AG04449 (cell line): ENCODE results near the gene POP4.

ENCODE experiments used
- CTCF ChIA-PET: fragments of 350-600 bp; formaldehyde crosslinking; extraction: SDS; loops from one replicate; lab custom pipeline; 2021; ENCODE audit warnings: antibody characterized with exemption; lab: Yijun Ruan, JAX
- POLR2A ChIA-PET: fragments of 400-600, 350-600 bp; formaldehyde crosslinking; extraction: SDS; loops from one replicate; lab custom pipeline; 2020; ENCODE audit warnings: antibody characterized with exemption, inconsistent platforms; lab: Yijun Ruan, JAX
- DNase-seq: peaks from one replicate; pipeline ENCODE4 v3.0.0-alpha.2; 2010; ENCODE audit warnings: low read depth, low spot score
- H3K4me3 ChIP-seq: 2 replicates; pipeline ENCODE4 v1.5.1; 2011; ENCODE audit warnings: low read depth, mild to moderate bottlenecking, control low read depth, low read length
- CTCF ChIP-seq: IDR thresholded peaks from one replicate; pipeline ENCODE4 v1.5.1; 2011; ENCODE audit warnings: mild to moderate bottlenecking, moderate library complexity, low read length, control low read depth, inconsistent platforms; ENCODE audit not compliant: insufficient read depth; ENCODE audit errors: missing control alignments

Gene POP4

GRCh38 chr19:29591670-29592069, 14.4 kb upstream of the POP4 start:
- DNase-seq, result no peak
- no peak for TF ChIP-seq CTCF
- H3K4me3 ChIP-seq, result no peak overlapping the region
- ChIA-PET CTCF (no interaction called here), POLR2A (no interaction called here)

- H3K4me3 ChIP-seq, result no peak overlapping the region
- no peak for TF ChIP-seq CTCF
- ChIA-PET POLR2A (no interaction called here), CTCF (no interaction called here)
- DNase-seq, result no peak
Measured at GRCh38 chr19:29593869-29594268, 12.2 kb upstream of the POP4 start.

GRCh38 chr19:29596080-29596727, 9.9 kb upstream of the POP4 start:
- TF ChIP-seq CTCF, result no peak
- no peak overlapping the region for H3K4me3 ChIP-seq
- no peak for DNase-seq
- POLR2A ChIA-PET, result no interaction called here
- CTCF ChIA-PET, result interaction anchor here (1.0 to 1.7 kb wide), 5 partner anchors 8 to 233 kb away, joined by 3 to 7 read pairs (median 4); no protein-coding TSS in a partner anchor

GRCh38 chr19:29596885-29597525, 9.1 kb upstream of the POP4 start:
- no peak overlapping the region for H3K4me3 ChIP-seq
- POLR2A ChIA-PET, result no interaction called here
- CTCF ChIA-PET, result interaction anchor here (0.5 to 1.8 kb wide), 9 partner anchors 11 to 1630 kb away, joined by 3 to 7 read pairs (median 4); no protein-coding TSS in a partner anchor
- peak; percentile 30 for TF ChIP-seq CTCF
- no peak for DNase-seq

- no peak for DNase-seq
- TF ChIP-seq CTCF, result no peak
- H3K4me3 ChIP-seq, result no peak overlapping the region
- POLR2A ChIA-PET, result no interaction called here
- CTCF ChIA-PET, result interaction anchor here (1.0 to 1.8 kb wide), 6 partner anchors 12 to 1626 kb away, joined by 3 to 6 read pairs (median 4); no protein-coding TSS in a partner anchor
Measured at GRCh38 chr19:29598036-29598435, 8.0 kb upstream of the POP4 start.

- DNase-seq, result no peak
- no peak for TF ChIP-seq CTCF
- CTCF ChIA-PET, result interaction anchor here (1.0 to 1.8 kb wide), 2 partner anchors 16 to 118 kb away, joined by 3 to 4 read pairs; no protein-coding TSS in a partner anchor
- no peak overlapping the region for H3K4me3 ChIP-seq
- POLR2A ChIA-PET, result no interaction called here
Measured at GRCh38 chr19:29598496-29598895, 7.6 kb upstream of the POP4 start.
